Astrocyte (in vitro differentiated cells and primary cell): ENCODE data around the gene MAP10. TPM values are rescaled to one million over a fixed set of nuclear protein-coding genes. Genes with fewer than 3 reads are reported as not detected.

Experiments
- DNase-seq: peaks from one replicate; pipeline ENCODE4 v3.0.0-alpha.2; 2010; ENCODE audit warnings: low read depth
- FAIRE-seq: peaks from 2 replicates; lab custom pipeline; 2011; peaks lifted over from hg19 to GRCh38; lab: Jason Lieb, UNC
- H2AFZ ChIP-seq: 2 replicates; pipeline ENCODE4 v1.6.0; 2012; ENCODE audit warnings: low read depth, low read length, inconsistent platforms
- H3K27ac ChIP-seq: 2 replicates; pipeline ENCODE4 v1.5.1; 2011; ENCODE audit warnings: low read depth, low read length, inconsistent platforms
- H3K27me3 ChIP-seq: 2 replicates; pipeline ENCODE4 v1.6.0; 2011; ENCODE audit warnings: low read length, inconsistent platforms; ENCODE audit not compliant: insufficient read depth
- H3K36me3 ChIP-seq: 2 replicates; pipeline ENCODE4 v1.5.1; 2011; ENCODE audit warnings: low read length, inconsistent platforms; ENCODE audit not compliant: insufficient read depth
- H3K4me1 ChIP-seq: 2 replicates; pipeline ENCODE4 v1.5.1; 2011; ENCODE audit warnings: low read length, inconsistent platforms; ENCODE audit not compliant: insufficient read depth
- H3K4me2 ChIP-seq: 2 replicates; pipeline ENCODE4 v1.6.0; 2012; ENCODE audit warnings: low read length, inconsistent platforms
- H3K4me3 ChIP-seq: 2 replicates; pipeline ENCODE4 v1.5.1; 2011; ENCODE audit warnings: low read depth, mild to moderate bottlenecking, low read length, inconsistent platforms; ENCODE audit not compliant: insufficient read depth
- H3K79me2 ChIP-seq: 2 replicates; pipeline ENCODE4 v1.6.0; 2012; ENCODE audit warnings: mild to moderate bottlenecking, low read length, inconsistent platforms; ENCODE audit not compliant: insufficient read depth
- H3K9ac ChIP-seq: 2 replicates; pipeline ENCODE4 v1.6.0; 2012; ENCODE audit warnings: mild to moderate bottlenecking, low read length, inconsistent platforms
- H3K9me3 ChIP-seq: 2 replicates; pipeline ENCODE4 v1.5.1; 2012; ENCODE audit warnings: low read depth, mild to moderate bottlenecking, low read length, inconsistent platforms; ENCODE audit not compliant: insufficient read depth
- H4K20me1 ChIP-seq: 2 replicates; pipeline ENCODE4 v1.6.0; 2012; ENCODE audit warnings: low read length, inconsistent platforms; ENCODE audit not compliant: insufficient read depth
- H3K27ac Mint-ChIP-seq: one replicate; pipeline ENCODE4 v1.8.0; 2021; ENCODE audit warnings: mild to moderate bottlenecking, mixed read lengths; ENCODE audit not compliant: unreplicated experiment
- H3K27me3 Mint-ChIP-seq: one replicate; pipeline ENCODE4 v1.8.0; 2021; ENCODE audit warnings: low read depth, mixed read lengths; ENCODE audit not compliant: unreplicated experiment
- H3K36me3 Mint-ChIP-seq: one replicate; pipeline ENCODE4 v1.8.0; 2021; ENCODE audit warnings: low read depth, mixed read lengths; ENCODE audit not compliant: unreplicated experiment
- H3K4me1 Mint-ChIP-seq: one replicate; pipeline ENCODE4 v1.8.0; 2021; ENCODE audit warnings: low read depth, mixed read lengths; ENCODE audit not compliant: unreplicated experiment
- H3K4me3 Mint-ChIP-seq: one replicate; pipeline ENCODE4 v1.8.0; 2021; ENCODE audit warnings: mild to moderate bottlenecking, moderate library complexity, mixed read lengths; ENCODE audit not compliant: unreplicated experiment
- H3K9me3 Mint-ChIP-seq: one replicate; pipeline ENCODE4 v1.8.0; 2021; ENCODE audit warnings: mild to moderate bottlenecking, mixed read lengths; ENCODE audit not compliant: unreplicated experiment
- CTCF ChIP-seq: IDR thresholded peaks from 2 replicates; pipeline ENCODE4 v1.5.1; 2011; ENCODE audit warnings: low read depth, mild to moderate bottlenecking, inconsistent platforms, low read length, moderate library complexity; ENCODE audit not compliant: insufficient read depth
- EZH2 ChIP-seq: IDR thresholded peaks from 2 replicates; pipeline ENCODE4 v1.6.1; 2012; ENCODE audit warnings: mild to moderate bottlenecking, low read length, inconsistent platforms; ENCODE audit not compliant: insufficient read depth
- total RNA-seq: library from RNA; stranded (reverse); gene quantifications from 2 replicates; pipeline ENCODE4 v1.2.1, GENCODE V29; 2021

The MAP10 gene
- total RNA-seq, 1 donor from 2014 or later = 2.5 TPM

GRCh38 chr1:232793944-232794343 is 11.3 kb upstream of the MAP10 start:
- Histone ChIP-seq H2AFZ (peak overlapping the region; percentile 2), H3K27me3 (no peaks in the 10 kb centered on the region), H3K4me3 (no peak overlapping the region), H3K9ac (no peak overlapping the region), H3K27ac (no peak overlapping the region), H3K79me2 (no peaks in the 10 kb centered on the region), H3K9me3 (no peaks in the 10 kb centered on the region), H3K4me2 (peak overlapping the region; percentile 5), H3K36me3 (no peaks in the 10 kb centered on the region), H3K4me1 (peaks cover 9% of the 10 kb centered on the region), H4K20me1 (no peaks in the 10 kb centered on the region)
- H3K27me3 Mint-ChIP-seq = no peaks in the 10 kb centered on the region
- no peak overlapping the region for H3K4me3 Mint-ChIP-seq
- TF ChIP-seq CTCF = no peak
- no peak for TF ChIP-seq EZH2
- FAIRE-seq = no peak
- H3K36me3 Mint-ChIP-seq = no peaks in the 10 kb centered on the region
- no peaks in the 10 kb centered on the region for H3K9me3 Mint-ChIP-seq
- peak overlapping the region; percentile 91 for H3K27ac Mint-ChIP-seq
- DNase-seq = peak; percentile 64
- peaks cover 19% of the 10 kb centered on the region for H3K4me1 Mint-ChIP-seq

- Histone ChIP-seq H2AFZ (no peak overlapping the region), H3K9me3 (no peaks in the 10 kb centered on the region), H3K27me3 (no peaks in the 10 kb centered on the region), H4K20me1 (no peaks in the 10 kb centered on the region), H3K4me2 (no peak overlapping the region), H3K27ac (no peak overlapping the region), H3K4me1 (peaks cover 9% of the 10 kb centered on the region), H3K9ac (no peak overlapping the region), H3K36me3 (no peaks in the 10 kb centered on the region), H3K4me3 (no peak overlapping the region), H3K79me2 (no peaks in the 10 kb centered on the region)
- H3K4me1 Mint-ChIP-seq = peaks cover 19% of the 10 kb centered on the region
- no peaks in the 10 kb centered on the region for H3K27me3 Mint-ChIP-seq
- H3K27ac Mint-ChIP-seq = peak overlapping the region; percentile 8
- H3K36me3 Mint-ChIP-seq = no peaks in the 10 kb centered on the region
- DNase-seq (peak; percentile 8), FAIRE-seq (no peak)
- no peak overlapping the region for H3K4me3 Mint-ChIP-seq
- TF ChIP-seq EZH2 (no peak), CTCF (no peak)
- no peaks in the 10 kb centered on the region for H3K9me3 Mint-ChIP-seq
Measured at GRCh38 chr1:232795497-232796053, 9.6 kb upstream of the MAP10 start.

GRCh38 chr1:232797856-232798510 is 7.2 kb upstream of the MAP10 start:
- Histone ChIP-seq H3K4me3 (no peak overlapping the region), H3K27me3 (no peaks in the 10 kb centered on the region), H3K9me3 (no peaks in the 10 kb centered on the region), H3K79me2 (no peaks in the 10 kb centered on the region), H4K20me1 (no peaks in the 10 kb centered on the region), H2AFZ (no peak overlapping the region), H3K9ac (no peak overlapping the region), H3K36me3 (no peaks in the 10 kb centered on the region), H3K4me2 (no peak overlapping the region), H3K27ac (no peak overlapping the region), H3K4me1 (peaks cover 9% of the 10 kb centered on the region)
- H3K4me3 Mint-ChIP-seq = no peak overlapping the region
- no peaks in the 10 kb centered on the region for H3K9me3 Mint-ChIP-seq
- no peaks in the 10 kb centered on the region for H3K36me3 Mint-ChIP-seq
- DNase-seq (no peak), FAIRE-seq (no peak)
- no peak overlapping the region for H3K27ac Mint-ChIP-seq
- no peaks in the 10 kb centered on the region for H3K27me3 Mint-ChIP-seq
- TF ChIP-seq EZH2 (no peak), CTCF (no peak)
- peaks cover 16% of the 10 kb centered on the region for H3K4me1 Mint-ChIP-seq
